Adrenal gland (tissue), 12 donors: ENCODE data around the gene SLC39A7. TPM values are rescaled to one million over a fixed set of nuclear protein-coding genes. Genes with fewer than 3 reads are reported as not detected.

ENCODE experiments used
- DNase-seq, 7 donors: peaks; one replicate each; pipeline ENCODE4 v3.0.0-alpha.2; 2019 to 2020
- H3K27ac ChIP-seq, 5 donors: fragments of 200-600 bp; sonication (generic) in 4 of 5; 1 replicate in 3 of 5; 2 replicates in 2 of 5; pipeline versions ENCODE4 v1.5.1 to v1.8.0; 2016 to 2020; ENCODE audit warnings: mild to moderate bottlenecking in 1 of 5
- H3K27me3 ChIP-seq: fragments of 200-600 bp; 2 replicates; pipeline ENCODE4 v1.8.0; 2021
- H3K36me3 ChIP-seq, 2 donors: fragments of 200-600 bp; replicated peaks in 1 of 2; 1 replicate in 1 of 2; 2 replicates in 1 of 2; pipeline versions ENCODE4 v1.5.1 to v1.8.0; 2018 to 2022
- H3K4me1 ChIP-seq, 2 donors: fragments of 200-600 bp; replicated peaks in 1 of 2; 1 replicate in 1 of 2; 2 replicates in 1 of 2; pipeline versions ENCODE4 v1.5.1 to v1.8.0; 2018 to 2021
- H3K4me3 ChIP-seq, 4 donors: fragments of 200-600 bp; sonication (generic) in 3 of 4; one replicate each; pipeline ENCODE4 v1.5.1; 2016 to 2018
- H3K9me3 ChIP-seq, 3 donors: fragments of 200-600 bp; sonication (generic) in 1 of 3; replicated peaks in 1 of 3; 1 replicate in 2 of 3; 2 replicates in 1 of 3; pipeline versions ENCODE4 v1.5.1 to v1.8.0; 2016 to 2021
- POLR2A ChIP-seq, 2 donors: fragments of 450-650 bp; IDR thresholded peaks; one replicate each; pipeline ENCODE4 v1.6.1; 2017; ENCODE audit warnings: antibody characterized with exemption in 2 of 2, mild to moderate bottlenecking in 2 of 2, moderate library complexity in 1 of 2
- WGBS, 4 donors: extraction: QIAGEN DNeasy Blood & Tissue Kit in 2 of 4; methylation state at CpG; one replicate each; pipeline versions ENCODE4 v1.1.5 to v1.1.7; 2013 to 2017; 5-methylcytosine and 5-hydroxymethylcytosine counted together
- intact Hi-C, 2 donors: fragments of 100-400 bp; cut with DNase I; formaldehyde crosslinking; loops; one replicate each; pipeline versions ENCODE4 v1.14.1 to v1.15.0; 2022 to 2023
- polyA plus RNA-seq, 3 donors: library from polyadenylated mRNA; stranded (reverse); fragments of 200-250 nt in 2 of 3; fragments of 350-450 nt in 1 of 3; fragmentation: Illumina TruSeq in 1 of 3; extraction: RNeasy Lipid Tissue Mini Kit (QIAGEN cat#74804) in 1 of 3; gene quantifications; one replicate each; pipeline ENCODE4 v1.2.3, GENCODE V29; 2013 to 2014
- total RNA-seq, 9 donors: library from RNA; depleted of rRNA in 4 of 9; stranded (reverse); fragments of >200 nt in 4 of 9; fragments of 120-200 nt in 1 of 9; fragmentation: NEBNext Ultra II Directional in 1 of 9; extraction: Animal tissue kit (Norgen Biotek cat#: 25700) in 1 of 9; gene quantifications; one replicate each; pipeline versions ENCODE4 v1.1.0 to v1.2.4, GENCODE V29; 2013 to 2023
- TF ChIP-seq, protein P1 (sequence below), 6 experiments: fragments of 450-650 bp in 4 of 6; fragments of 200-600 bp in 2 of 6; sonication (generic) in 1 of 6; IDR thresholded peaks; 1 replicate in 5 of 6; 2 replicates in 1 of 6; pipeline versions ENCODE4 v1.5.1 to v1.8.0; 2016 to 2021; ENCODE audit warnings: antibody characterized with exemption in 6 of 6, mild to moderate bottlenecking in 2 of 6, moderate library complexity in 1 of 6
- donor health status: healthy with polysubstance abuse.
- donor health status: Bipolar disorder and iron deficiency.
- donor health status: DM: yes; HTN: yes; CAD: no.
- donor health status: DM: no; HTN: no; CAD: no.
- donor health status: DM: no; HTN: no; CAD: no.
- donor health status: DM: yes; HTN: yes; CAD: no.

The SLC39A7 gene
- total and polyA plus RNA-seq, 12 donors, result 44.4 to 239 (median 111) TPM

DNA sequence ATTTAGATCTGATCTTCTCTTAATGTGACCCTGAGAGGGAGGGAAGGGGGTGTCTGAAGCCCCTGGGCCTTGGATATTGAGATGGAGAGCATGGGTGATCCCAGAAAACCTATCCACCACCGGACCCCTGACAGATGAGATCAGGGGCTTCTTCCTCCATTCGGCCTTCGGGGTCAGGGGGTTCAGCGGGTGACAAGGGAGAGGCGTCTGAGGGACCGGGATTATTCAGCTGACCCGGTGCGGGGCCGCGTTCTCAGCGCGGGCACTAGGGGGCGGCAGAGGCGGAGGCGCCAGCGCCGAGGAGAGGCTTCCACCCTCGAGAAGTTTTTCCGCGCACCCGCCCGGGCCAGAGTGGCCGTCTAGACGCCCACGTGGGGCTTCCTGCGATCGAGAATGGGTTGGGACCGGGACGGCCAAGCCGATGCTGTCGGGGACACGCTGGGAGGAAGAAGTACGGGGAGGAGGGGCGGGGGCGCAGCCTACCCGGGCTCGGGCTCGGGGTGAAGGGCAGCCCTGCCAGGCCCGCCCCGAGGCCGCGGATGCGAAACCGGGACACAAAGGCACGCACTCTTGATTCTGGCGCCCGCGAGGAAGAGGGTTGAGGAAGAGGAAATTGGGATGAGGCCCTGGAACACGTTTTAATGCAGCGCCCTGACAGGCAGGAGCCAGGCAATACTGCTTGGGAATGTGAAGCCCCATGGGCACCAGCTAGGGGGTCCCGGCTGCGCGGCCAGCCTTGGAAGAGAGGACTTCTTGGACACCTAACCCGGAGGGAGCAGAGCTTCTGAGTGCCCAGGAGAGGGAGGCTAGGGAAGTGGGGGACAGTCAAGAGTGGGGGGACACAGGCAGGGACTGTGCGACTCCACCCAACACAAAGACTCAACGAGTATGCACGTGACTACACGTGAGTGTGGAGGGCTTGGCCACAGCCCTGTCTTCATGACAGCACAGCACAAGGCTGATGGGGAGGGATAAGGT lies 39.0 kb upstream of the SLC39A7 start:
- no peaks in the 10 kb centered on the region for H3K27me3 ChIP-seq
- TF ChIP-seq POLR2A (IDR thresholded peaks at IDR 0.05), result no peak
- TF ChIP-seq, protein P1, sequence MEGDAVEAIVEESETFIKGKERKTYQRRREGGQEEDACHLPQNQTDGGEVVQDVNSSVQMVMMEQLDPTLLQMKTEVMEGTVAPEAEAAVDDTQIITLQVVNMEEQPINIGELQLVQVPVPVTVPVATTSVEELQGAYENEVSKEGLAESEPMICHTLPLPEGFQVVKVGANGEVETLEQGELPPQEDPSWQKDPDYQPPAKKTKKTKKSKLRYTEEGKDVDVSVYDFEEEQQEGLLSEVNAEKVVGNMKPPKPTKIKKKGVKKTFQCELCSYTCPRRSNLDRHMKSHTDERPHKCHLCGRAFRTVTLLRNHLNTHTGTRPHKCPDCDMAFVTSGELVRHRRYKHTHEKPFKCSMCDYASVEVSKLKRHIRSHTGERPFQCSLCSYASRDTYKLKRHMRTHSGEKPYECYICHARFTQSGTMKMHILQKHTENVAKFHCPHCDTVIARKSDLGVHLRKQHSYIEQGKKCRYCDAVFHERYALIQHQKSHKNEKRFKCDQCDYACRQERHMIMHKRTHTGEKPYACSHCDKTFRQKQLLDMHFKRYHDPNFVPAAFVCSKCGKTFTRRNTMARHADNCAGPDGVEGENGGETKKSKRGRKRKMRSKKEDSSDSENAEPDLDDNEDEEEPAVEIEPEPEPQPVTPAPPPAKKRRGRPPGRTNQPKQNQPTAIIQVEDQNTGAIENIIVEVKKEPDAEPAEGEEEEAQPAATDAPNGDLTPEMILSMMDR (IDR thresholded peaks at IDR 0.05), result peak; percentile 75 to 96 (median 88)
- WGBS, 4 donors, result 6 to 21% (median 15%) methylated on average over 19 to 58 of the region's 58 CpGs
- H3K36me3 ChIP-seq, result no peaks in the 10 kb centered on the region
- peak overlapping the region in 3 of 4 donors; percentile 3 to 45 (median 39) for H3K4me3 ChIP-seq
- no peak overlapping the region for H3K27ac ChIP-seq
- intact Hi-C loops, result loop anchor here (5.0 kb wide), 2 partner anchors 36 to 86 kb away; no protein-coding TSS in a partner anchor
- peak; percentile 69 to 86 (median 78) for DNase-seq
- peaks cover 0 to 5% of the 10 kb centered on the region in 2 donors for H3K4me1 ChIP-seq
- no peaks in the 10 kb centered on the region for H3K9me3 ChIP-seq

DNA sequence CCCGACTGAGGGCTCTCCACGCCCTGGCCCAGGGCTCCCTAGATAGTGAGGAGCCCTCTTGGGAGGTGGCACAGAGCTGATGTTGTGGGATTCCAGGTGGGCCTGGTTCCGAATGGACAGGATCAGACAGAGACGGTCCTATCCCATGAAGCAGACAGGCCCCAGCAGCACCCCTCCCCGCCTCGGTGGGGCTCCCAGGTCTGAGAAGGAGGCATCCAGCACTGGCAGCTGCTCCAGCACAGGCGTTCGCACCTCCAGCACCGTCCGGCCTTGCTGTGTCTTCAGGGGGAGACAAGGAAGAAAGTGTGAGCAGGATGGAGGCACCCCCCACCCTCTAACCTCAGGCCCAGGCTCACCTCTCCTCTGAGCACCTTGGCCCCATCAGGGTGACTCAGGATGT lies 37.1 kb upstream of the SLC39A7 start:
- 65 to 91% (median 85%) methylated on average over 2 to 10 of the region's 10 CpGs for WGBS, 4 donors
- Histone ChIP-seq H3K36me3 (no peaks in the 10 kb centered on the region), H3K27ac (no peak overlapping the region), H3K4me3 (no peak overlapping the region), H3K4me1 (peaks cover 0 to 5% of the 10 kb centered on the region in 2 donors), H3K9me3 (no peaks in the 10 kb centered on the region), H3K27me3 (no peaks in the 10 kb centered on the region)
- intact Hi-C loops, result loop anchor here (5.0 kb wide), 2 partner anchors 34 to 84 kb away; no protein-coding TSS in a partner anchor
- TF ChIP-seq, protein P1 (IDR thresholded peaks at IDR 0.05), result no peak
- no peak for TF ChIP-seq POLR2A (IDR thresholded peaks at IDR 0.05)
- DNase-seq, result peak in 1 of 7 donors; percentile 15

DNA sequence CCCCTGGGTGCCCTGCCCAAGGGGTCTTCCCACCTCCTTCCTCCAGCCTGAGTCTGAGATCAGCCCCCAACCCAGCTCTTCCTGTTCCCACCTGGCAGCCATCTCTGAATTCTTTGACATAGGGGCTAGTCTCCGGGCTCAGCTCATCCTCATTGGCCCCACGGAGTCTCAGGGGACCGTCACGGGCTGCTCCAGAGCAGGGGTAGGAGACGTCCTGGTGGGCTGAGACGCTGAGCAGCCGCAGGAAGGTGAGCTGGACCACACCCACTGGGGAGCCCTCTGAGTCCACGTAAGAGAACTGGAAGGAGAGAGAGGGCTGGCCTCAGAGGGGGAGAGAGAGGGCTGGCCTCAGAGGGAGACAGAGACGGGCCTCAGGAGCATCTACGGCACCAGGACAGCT lies 36.5 kb upstream of the SLC39A7 start:
- WGBS, 4 donors, result 57 to 66% (median 60%) methylated on average over 8 to 10 of the region's 10 CpGs
- Histone ChIP-seq H3K36me3 (no peaks in the 10 kb centered on the region), H3K4me1 (peaks cover 0 to 5% of the 10 kb centered on the region in 2 donors), H3K4me3 (no peak overlapping the region), H3K27ac (no peak overlapping the region), H3K27me3 (no peaks in the 10 kb centered on the region), H3K9me3 (no peaks in the 10 kb centered on the region)
- TF ChIP-seq POLR2A (IDR thresholded peaks at IDR 0.05), result no peak
- TF ChIP-seq, protein P1 (IDR thresholded peaks at IDR 0.05), result no peak
- no peak for DNase-seq
- intact Hi-C loops, result loop anchor here (5.0 kb wide), 2 partner anchors 33 to 83 kb away; no protein-coding TSS in a partner anchor

DNA sequence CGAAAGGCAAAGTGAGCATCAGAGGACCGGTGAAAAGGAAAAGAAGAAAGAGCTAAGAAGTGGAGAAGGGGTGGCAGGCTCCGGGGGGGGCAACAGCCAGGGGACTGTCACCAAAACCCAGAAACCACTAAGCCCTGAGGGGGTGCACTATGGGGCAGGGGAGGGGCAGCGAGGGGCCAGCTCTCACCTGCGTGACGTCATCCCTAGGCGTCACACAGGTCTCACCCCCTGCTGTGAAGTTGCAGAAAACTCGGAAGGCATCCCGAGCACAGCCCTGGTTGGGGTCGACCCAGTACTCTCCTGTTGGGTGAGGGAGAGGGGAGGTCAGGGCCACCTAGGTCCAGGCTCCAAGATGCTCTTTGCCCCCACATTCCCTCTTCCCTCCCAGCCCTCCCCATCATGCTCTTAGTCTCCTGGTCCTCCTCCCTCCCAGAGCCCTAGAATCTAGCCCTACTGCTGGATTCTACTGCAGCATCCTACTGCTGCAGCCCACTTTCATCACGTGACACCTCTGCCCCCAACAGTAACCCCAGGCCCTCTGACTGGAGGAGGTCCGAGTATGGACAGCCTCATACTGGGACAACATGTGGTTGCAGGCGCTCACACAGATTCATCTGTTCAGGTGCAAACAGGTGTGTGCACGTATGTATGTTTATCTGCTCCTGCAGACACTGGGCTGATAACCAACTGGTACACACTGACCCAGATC lies 35.8 kb upstream of the SLC39A7 start:
- Histone ChIP-seq H3K27me3 (no peaks in the 10 kb centered on the region), H3K27ac (no peak overlapping the region), H3K4me1 (peaks cover 0 to 5% of the 10 kb centered on the region in 2 donors), H3K4me3 (no peak overlapping the region), H3K9me3 (no peaks in the 10 kb centered on the region), H3K36me3 (no peaks in the 10 kb centered on the region)
- no peak for DNase-seq
- 54 to 71% (median 64%) methylated on average over 14 of the region's 14 CpGs for WGBS, 4 donors
- TF ChIP-seq, protein P1 (IDR thresholded peaks at IDR 0.05), result no peak
- no peak for TF ChIP-seq POLR2A (IDR thresholded peaks at IDR 0.05)
- intact Hi-C loops, result loop anchor here (5.0 kb wide), 2 partner anchors 32 to 82 kb away; no protein-coding TSS in a partner anchor
